H1 (cell line): Measurements from ENCODE around the gene GARS1. TPM values are rescaled to one million over a fixed set of nuclear protein-coding genes. Genes with fewer than 3 reads are reported as not detected.

Source experiments
- CTCF ChIA-PET: fragments of 300-600 bp; sonication (Branson Sonifier 250); formaldehyde crosslinking; loops from one replicate; lab custom pipeline; 2021; ENCODE audit not compliant: partially characterized antibody; lab: Charles Lee
- POLR2A ChIA-PET: fragments of 300-600 bp; sonication (Branson Sonifier 250); formaldehyde crosslinking; loops from one replicate; lab custom pipeline; 2021; ENCODE audit warnings: inconsistent platforms; ENCODE audit not compliant: partially characterized antibody; lab: Charles Lee
- DNase-seq, 2 experiments: peaks; one replicate each; pipeline versions ENCODE4 v3.0.0 to v3.0.0-alpha.2; 2010 to 2022; ENCODE audit warnings: low spot score in 2 of 2, low read depth in 1 of 2, mixed read lengths in 1 of 2
- FAIRE-seq: peaks from 2 replicates; lab custom pipeline; 2011; peaks lifted over from hg19 to GRCh38; lab: Jason Lieb, UNC
- H2AFZ ChIP-seq: 2 replicates; pipeline ENCODE4 v1.8.1; 2012; ENCODE audit warnings: low read length, inconsistent platforms
- H2AK5ac ChIP-seq: 2 replicates; pipeline ENCODE4 v1.6.1; 2013; ENCODE audit warnings: low read depth, low read length
- H2BK120ac ChIP-seq: replicated peaks from 2 replicates; pipeline ENCODE3; 2013; ENCODE audit warnings: low read depth, low read length, inconsistent platforms
- H2BK12ac ChIP-seq: 2 replicates; pipeline ENCODE4 v1.6.1; 2013; ENCODE audit warnings: low read depth, low read length
- H2BK15ac ChIP-seq: 2 replicates; pipeline ENCODE4 v1.6.1; 2013; ENCODE audit warnings: low read length
- H2BK20ac ChIP-seq: 2 replicates; pipeline ENCODE4 v1.6.1; 2013; ENCODE audit warnings: low read length
- H2BK5ac ChIP-seq: 2 replicates; pipeline ENCODE4 v1.6.1; 2013; ENCODE audit warnings: low read depth, low read length
- H3K14ac ChIP-seq: 2 replicates; pipeline ENCODE4 v1.6.1; 2013; ENCODE audit warnings: inconsistent platforms; ENCODE audit not compliant: insufficient read length
- H3K18ac ChIP-seq: 2 replicates; pipeline ENCODE4 v1.6.1; 2013; ENCODE audit warnings: low read length; ENCODE audit errors: extremely low read depth
- H3K23ac ChIP-seq: 2 replicates; pipeline ENCODE4 v1.6.1; 2013; ENCODE audit warnings: inconsistent platforms; ENCODE audit not compliant: insufficient read length
- H3K23me2 ChIP-seq: 2 replicates; pipeline ENCODE4 v1.6.1; 2013; ENCODE audit warnings: low read depth, low read length
- H3K27ac ChIP-seq: 2 replicates; pipeline ENCODE4 v1.6.1; 2011; ENCODE audit warnings: low read depth, low read length, inconsistent platforms
- H3K27me3 ChIP-seq, 4 experiments: replicated peaks in 1 of 4; 1 replicate in 1 of 4; 2 replicates in 3 of 4; pipeline versions ENCODE4 v1.6.1 to v1.8.1; 2011 to 2013; ENCODE audit warnings: low read length in 3 of 4, mild to moderate bottlenecking in 3 of 4, inconsistent platforms in 2 of 4, mixed read lengths in 2 of 4, moderate library complexity in 1 of 4; ENCODE audit not compliant: control insufficient read depth in 3 of 4, insufficient read depth in 3 of 4; ENCODE audit errors: extremely low read depth in 1 of 4
- H3K36me3 ChIP-seq, 4 experiments: 2 replicates each; pipeline versions ENCODE4 v1.6.1 to v1.8.1; 2011 to 2013; ENCODE audit warnings: mild to moderate bottlenecking in 4 of 4, low read length in 3 of 4, moderate library complexity in 2 of 4, control low read depth in 1 of 4, inconsistent platforms in 1 of 4; ENCODE audit not compliant: insufficient read depth in 4 of 4, control insufficient read depth in 2 of 4
- H3K4ac ChIP-seq: replicated peaks from 2 replicates; pipeline ENCODE3; 2013; ENCODE audit warnings: low read length, low read depth, mixed read lengths, inconsistent platforms; ENCODE audit not compliant: insufficient read length
- H3K4me1 ChIP-seq, 4 experiments: replicated peaks in 1 of 4; 1 replicate in 1 of 4; 2 replicates in 3 of 4; pipeline versions ENCODE4 v1.6.1 to v1.8.1; 2011 to 2013; ENCODE audit warnings: low read length in 3 of 4, inconsistent platforms in 2 of 4, mixed read lengths in 1 of 4; ENCODE audit not compliant: insufficient read depth in 4 of 4, control insufficient read depth in 3 of 4
- H3K4me2 ChIP-seq, 2 experiments: 2 replicates each; pipeline versions ENCODE4 v1.6.1 to v1.8.1; 2011 to 2013; ENCODE audit warnings: low read depth in 2 of 2, low read length in 2 of 2, control low read depth in 1 of 2, inconsistent platforms in 1 of 2, mild to moderate bottlenecking in 1 of 2; ENCODE audit not compliant: insufficient read depth in 1 of 2
- H3K4me3 ChIP-seq, 4 experiments: fragments of 200-600, 300-600 bp in 1 of 4; sonication (generic), shearing (Covaris generic), sonication (Bioruptor Twin) in 1 of 4; 2 replicates each; pipeline versions ENCODE4 v1.5.1 to v1.8.1; 2011 to 2016; ENCODE audit warnings: low read length in 4 of 4, low read depth in 3 of 4, control low read depth in 2 of 4, inconsistent platforms in 2 of 4, mild to moderate bottlenecking in 2 of 4, mixed read lengths in 1 of 4, moderate library complexity in 1 of 4; ENCODE audit not compliant: insufficient read depth in 2 of 4; ENCODE audit errors: extremely low read depth in 1 of 4
- H3K56ac ChIP-seq: replicated peaks from 2 replicates; pipeline ENCODE3; 2013; ENCODE audit warnings: low read depth, mild to moderate bottlenecking, mixed read lengths, low read length, inconsistent platforms; ENCODE audit not compliant: insufficient read length
- H3K79me1 ChIP-seq: 2 replicates; pipeline ENCODE4 v1.6.1; 2013; ENCODE audit warnings: low read depth, low read length, control low read depth
- H3K79me2 ChIP-seq, 2 experiments: 2 replicates each; pipeline versions ENCODE4 v1.6.1 to v1.8.1; 2012 to 2013; ENCODE audit warnings: low read length in 2 of 2, mild to moderate bottlenecking in 2 of 2, inconsistent platforms in 1 of 2; ENCODE audit not compliant: insufficient read depth in 2 of 2, control insufficient read depth in 1 of 2
- H3K9ac ChIP-seq, 4 experiments: replicated peaks in 1 of 4; 1 replicate in 1 of 4; 2 replicates in 3 of 4; pipeline versions ENCODE4 v1.6.1 to v1.8.1; 2011 to 2013; ENCODE audit warnings: low read depth in 3 of 4, low read length in 3 of 4, control low read depth in 2 of 4, mild to moderate bottlenecking in 2 of 4, moderate library complexity in 2 of 4, inconsistent platforms in 1 of 4; ENCODE audit errors: extremely low read depth in 1 of 4
- H3K9me3 ChIP-seq, 2 experiments: 2 replicates each; pipeline versions ENCODE4 v1.6.1 to v1.8.1; 2012 to 2013; ENCODE audit warnings: mild to moderate bottlenecking in 2 of 2, moderate library complexity in 2 of 2, control low read depth in 1 of 2, inconsistent platforms in 1 of 2, low read depth in 1 of 2, low read length in 1 of 2, mixed read lengths in 1 of 2; ENCODE audit not compliant: insufficient read depth in 2 of 2
- H4K20me1 ChIP-seq, 2 experiments: replicated peaks in 1 of 2; 2 replicates each; pipeline versions ENCODE3 to v1.8.1; 2011 to 2013; ENCODE audit warnings: inconsistent platforms in 2 of 2, low read length in 2 of 2, mild to moderate bottlenecking in 1 of 2; ENCODE audit not compliant: insufficient read depth in 2 of 2, control insufficient read depth in 1 of 2
- H4K5ac ChIP-seq: 2 replicates; pipeline ENCODE4 v1.6.1; 2013; ENCODE audit warnings: low read length, low read depth, mixed read lengths, inconsistent platforms; ENCODE audit not compliant: insufficient read length
- H4K8ac ChIP-seq: 2 replicates; pipeline ENCODE4 v1.8.0; 2013; ENCODE audit warnings: mild to moderate bottlenecking, moderate library complexity, low read length, inconsistent platforms; ENCODE audit not compliant: insufficient read depth; ENCODE audit errors: extremely low read depth
- H4K91ac ChIP-seq: replicated peaks from 2 replicates; pipeline ENCODE3; 2013; ENCODE audit warnings: low read length, mixed read lengths, inconsistent platforms; ENCODE audit not compliant: insufficient read length
- BCL11A ChIP-seq, 2 experiments: IDR thresholded peaks; one replicate each; pipeline ENCODE4 v1.6.1; 2011; ENCODE audit warnings: low read depth in 2 of 2, low read length in 2 of 2, mild to moderate bottlenecking in 2 of 2
- CEBPB ChIP-seq: IDR thresholded peaks from 2 replicates; pipeline ENCODE4 v1.6.1; 2012; ENCODE audit warnings: low read depth, low read length
- CREB1 ChIP-seq: IDR thresholded peaks from 2 replicates; pipeline ENCODE4 v1.6.1; 2012; ENCODE audit warnings: inconsistent platforms
- EGR1 ChIP-seq: IDR thresholded peaks from 2 replicates; pipeline ENCODE4 v1.6.1; 2011; ENCODE audit warnings: low read depth, low read length, borderline replicate concordance
- EP300 ChIP-seq, 2 experiments: IDR thresholded peaks; 1 replicate in 1 of 2; 2 replicates in 1 of 2; pipeline ENCODE4 v1.6.1; 2011 to 2012; ENCODE audit warnings: low read depth in 2 of 2, low read length in 2 of 2, mild to moderate bottlenecking in 2 of 2, borderline replicate concordance in 1 of 2, inconsistent platforms in 1 of 2, moderate library complexity in 1 of 2
- FOSL1 ChIP-seq: IDR thresholded peaks from 2 replicates; pipeline ENCODE4 v1.6.1; 2011; ENCODE audit warnings: mild to moderate bottlenecking, low read depth, low read length, moderate library complexity; ENCODE audit not compliant: insufficient read depth
- NRF1 ChIP-seq: IDR thresholded peaks from 2 replicates; pipeline ENCODE4 v1.6.1; 2011; ENCODE audit warnings: mild to moderate bottlenecking, low read depth, low read length, improper control_type of control experiment
- RBBP5 ChIP-seq: IDR thresholded peaks from 2 replicates; pipeline ENCODE4 v1.7.1; 2012; ENCODE audit warnings: low read depth, mild to moderate bottlenecking, inconsistent platforms, low read length, moderate library complexity, borderline replicate concordance
- RFX5 ChIP-seq: IDR thresholded peaks from 2 replicates; pipeline ENCODE4 v1.6.1; 2011; ENCODE audit warnings: low read depth, low read length, improper control_type of control experiment, borderline replicate concordance
- SIRT6 ChIP-seq: IDR thresholded peaks from one replicate; pipeline ENCODE4 v1.7.1; 2012; ENCODE audit warnings: low read length, inconsistent platforms
- SP1 ChIP-seq: IDR thresholded peaks from 2 replicates; pipeline ENCODE4 v1.6.1; 2011; ENCODE audit warnings: low read depth, low read length
- SP4 ChIP-seq: IDR thresholded peaks from 2 replicates; pipeline ENCODE4 v1.6.1; 2012; ENCODE audit warnings: low read length, inconsistent platforms
- SRF ChIP-seq: IDR thresholded peaks from 2 replicates; pipeline ENCODE4 v1.6.1; 2011; ENCODE audit warnings: mild to moderate bottlenecking, low read depth, low read length, moderate library complexity
- TAF7 ChIP-seq: optimal IDR thresholded peaks from 2 replicates; pipeline ENCODE3; 2011; ENCODE audit warnings: low read depth, mild to moderate bottlenecking, inconsistent platforms, low read length, moderate library complexity, borderline replicate concordance
- WGBS, 2 experiments: shearing (Covaris generic) in 1 of 2; methylation state at CpG; one replicate each; pipeline versions ENCODE4 v1.1.6 to v1.1.7; 2013 to 2015; ENCODE audit warnings: low lambda C conversion rate in 2 of 2, mixed read lengths in 2 of 2, inconsistent platforms in 1 of 2, low coverage in 1 of 2, missing lambda C conversion rate in 1 of 2; ENCODE audit not compliant: insufficient replicate concordance in 2 of 2, insufficient coverage in 1 of 2, insufficient read length in 1 of 2; ENCODE audit errors: extremely low coverage in 1 of 2, missing lambda C conversion rate in 1 of 2; 5-methylcytosine and 5-hydroxymethylcytosine counted together
- polyA plus RNA-seq, 7 experiments: library from polyadenylated mRNA; depleted of rRNA in 3 of 7; stranded (reverse) in 5 of 7; unstranded in 2 of 7; fragments of >200 nt in 5 of 7; fragments of 200-250 nt in 2 of 7; gene quantifications; 1 replicate in 5 of 7; 2 replicates in 1 of 7; 4 replicates in 1 of 7; pipeline versions ENCODE4 v1.2.1 to v1.2.3, GENCODE V29; 2011 to 2013; ENCODE audit warnings: missing spikeins in 2 of 7, mixed read lengths in 2 of 7
- total RNA-seq: library from RNA; stranded (reverse); fragmentation: NEBNext Ultra II Directional; extraction: Animal tissue kit (Norgen Biotek cat#: 25700); gene quantifications from 2 replicates; pipeline ENCODE4 v1.2.1, GENCODE V29; 2021
- TF ChIP-seq, protein P1 (sequence below): IDR thresholded peaks from 2 replicates; pipeline ENCODE4 v1.6.1; 2012; ENCODE audit warnings: inconsistent platforms

The GARS1 gene
- total and polyA plus RNA-seq, 2 of the 8 experiments (the other 6 are each of a cell fraction or from before 2014, with no cell fraction given) = 270 to 476 TPM

DNA sequence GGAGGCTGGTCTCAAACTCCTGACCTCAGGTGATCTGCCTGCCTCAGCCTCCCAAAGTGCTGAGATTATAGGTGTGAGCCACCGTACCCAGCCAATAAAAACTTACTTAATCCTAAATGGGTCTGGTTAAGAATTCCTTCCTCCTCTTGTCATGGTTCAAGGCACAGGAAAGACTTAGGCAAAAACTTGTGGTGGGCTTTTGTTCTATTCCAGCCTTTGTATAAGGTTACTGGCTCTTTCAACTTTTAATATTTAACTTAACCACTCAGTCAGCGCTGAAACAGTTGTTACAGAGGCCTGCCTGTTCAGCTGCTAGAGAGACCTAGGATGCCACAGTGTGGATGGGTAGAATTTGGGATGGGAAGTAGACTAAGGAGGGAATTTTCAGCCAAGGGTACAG lies 28.1 kb upstream of the GARS1 start:
- Histone ChIP-seq H3K4me3 (no peak overlapping the region), H2BK12ac (no peak overlapping the region), H3K79me2 (no peaks in the 10 kb centered on the region), H4K8ac (no peak overlapping the region), H3K18ac (no peak overlapping the region), H2BK20ac (no peak overlapping the region), H4K5ac (no peak overlapping the region), H4K20me1 (no peaks in the 10 kb centered on the region), H3K36me3 (peaks cover 0 to 7% (median 0%) of the 10 kb centered on the region in 4 experiments; a peak in 2 of 8 replicates), H2BK5ac (no peak overlapping the region), H3K27me3 (no peaks in the 10 kb centered on the region), H2AFZ (no peak overlapping the region), H3K27ac (no peak overlapping the region), H3K9ac (no peak overlapping the region), H3K4ac (no peak overlapping the region), H3K4me2 (no peak overlapping the region), H2BK15ac (no peak overlapping the region), H3K23me2 (no peaks in the 10 kb centered on the region), H3K9me3 (peaks cover 4 to 6% of the 10 kb centered on the region in 2 experiments; a peak in 2 of 4 replicates), H3K56ac (no peak overlapping the region), H3K23ac (no peak overlapping the region), H3K79me1 (no peaks in the 10 kb centered on the region), H4K91ac (no peak overlapping the region), H2AK5ac (no peak overlapping the region), H3K14ac (no peak overlapping the region), H3K4me1 (peaks cover 2 to 7% (median 5%) of the 10 kb centered on the region in 4 experiments; a peak in 5 of 7 replicates), H2BK120ac (no peak overlapping the region)
- WGBS, 2 experiments = 83% methylated on average over 1 of the region's 2 CpGs; no CpG with 5 or more reads in 1 of the 2 experiments
- ChIA-PET CTCF (interaction anchor here (0.6 to 11.1 kb wide), 4 partner anchors 10 to 446 kb away, joined by 4 to 214 read pairs (median 46); no protein-coding TSS in a partner anchor), POLR2A (no interaction called here)
- no peak for DNase-seq
- no peak for FAIRE-seq
- TF ChIP-seq FOSL1 = no peak
- no peak for TF ChIP-seq SP1
- no peak for TF ChIP-seq CREB1
- TF ChIP-seq SP4 = no peak
- TF ChIP-seq SRF = no peak
- no peak for TF ChIP-seq SIRT6
- no peak for TF ChIP-seq BCL11A (IDR thresholded peaks at IDR 0.05; ENCODE audit: low read depth in 2 of 2, low read length in 2 of 2)
- TF ChIP-seq RFX5 = no peak
- no peak for TF ChIP-seq EGR1
- no peak for TF ChIP-seq TAF7
- TF ChIP-seq NRF1 = no peak
- TF ChIP-seq EP300 (IDR thresholded peaks at IDR 0.05; ENCODE audit: borderline replicate concordance in 1 of 2, low read depth in 2 of 2, low read length in 2 of 2) = no peak
- no peak for TF ChIP-seq RBBP5
- TF ChIP-seq, protein P1, sequence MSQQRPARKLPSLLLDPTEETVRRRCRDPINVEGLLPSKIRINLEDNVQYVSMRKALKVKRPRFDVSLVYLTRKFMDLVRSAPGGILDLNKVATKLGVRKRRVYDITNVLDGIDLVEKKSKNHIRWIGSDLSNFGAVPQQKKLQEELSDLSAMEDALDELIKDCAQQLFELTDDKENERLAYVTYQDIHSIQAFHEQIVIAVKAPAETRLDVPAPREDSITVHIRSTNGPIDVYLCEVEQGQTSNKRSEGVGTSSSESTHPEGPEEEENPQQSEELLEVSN = no peak
- TF ChIP-seq CEBPB = no peak
